SK-N-SH (cell line): ENCODE data around the gene NBEAL2. TPM values are rescaled to one million over a fixed set of nuclear protein-coding genes. Genes with fewer than 3 reads are reported as not detected.

Experiments used
- CTCF ChIA-PET: fragments of 300-600, 350-600 bp; formaldehyde crosslinking; extraction: SDS; loops from one replicate; lab custom pipeline; 2021; lab: Yijun Ruan, JAX
- POLR2A ChIA-PET: fragments of 350-600 bp; sonication (Branson Sonifier 250); formaldehyde crosslinking; extraction: SDS; loops from one replicate; lab custom pipeline; 2020; ENCODE audit warnings: antibody characterized with exemption, inconsistent platforms; lab: Yijun Ruan, JAX
- DNase-seq: peaks from one replicate; pipeline ENCODE4 v3.0.0; 2012
- H2AFZ ChIP-seq: fragments of 200-600 bp; sonication (generic); 2 replicates; pipeline ENCODE4 v1.8.1; 2016; ENCODE audit warnings: antibody characterized with exemption, mild to moderate bottlenecking, low read depth
- H3F3A ChIP-seq: fragments of 200-600 bp; sonication (generic); replicated peaks from 2 replicates; pipeline ENCODE3; 2016; ENCODE audit warnings: antibody characterized with exemption, mild to moderate bottlenecking; ENCODE audit not compliant: insufficient read depth
- H3K27ac ChIP-seq, 2 experiments: fragments of 200-500 bp in 1 of 2; fragments of 200-600 bp in 1 of 2; sonication (Bioruptor generic) in 1 of 2; sonication (generic), shearing (Covaris generic) in 1 of 2; 2 replicates each; pipeline versions ENCODE4 v1.5.1 to v1.6.1; 2014 to 2016; ENCODE audit warnings: low read depth in 2 of 2, inconsistent platforms in 1 of 2, low read length in 1 of 2, mild to moderate bottlenecking in 1 of 2, mixed read lengths in 1 of 2
- H3K27me3 ChIP-seq: fragments of 200-600 bp; sonication (generic), shearing (Covaris generic); 2 replicates; pipeline ENCODE4 v1.6.1; 2016; ENCODE audit warnings: mixed run types; ENCODE audit not compliant: insufficient read depth
- H3K36me3 ChIP-seq, 2 experiments: fragments of 200-500 bp in 1 of 2; fragments of 200-600 bp in 1 of 2; sonication (Bioruptor generic) in 1 of 2; sonication (generic) in 1 of 2; replicated peaks in 1 of 2; 2 replicates each; pipeline versions ENCODE3 to v1.5.1; 2014 to 2016; ENCODE audit warnings: low read length in 1 of 2, mild to moderate bottlenecking in 1 of 2; ENCODE audit not compliant: insufficient read depth in 2 of 2, control insufficient read depth in 1 of 2
- H3K4me1 ChIP-seq, 2 experiments: fragments of 200-500 bp in 1 of 2; fragments of 200-600 bp in 1 of 2; sonication (Bioruptor generic) in 1 of 2; sonication (generic), shearing (Covaris generic) in 1 of 2; 2 replicates each; pipeline versions ENCODE4 v1.5.1 to v1.6.1; 2014 to 2016; ENCODE audit warnings: low read depth in 1 of 2, low read length in 1 of 2, mixed run types in 1 of 2; ENCODE audit not compliant: insufficient read depth in 2 of 2, control insufficient read depth in 1 of 2
- H3K4me2 ChIP-seq: fragments of 200-600 bp; sonication (generic), shearing (Covaris generic); 2 replicates; pipeline ENCODE4 v1.6.1; 2017; ENCODE audit warnings: mixed run types
- H3K4me3 ChIP-seq, 2 experiments: fragments of 200-500 bp in 1 of 2; fragments of 200-600 bp in 1 of 2; sonication (Bioruptor generic) in 1 of 2; sonication (generic), shearing (Covaris generic) in 1 of 2; 2 replicates each; pipeline versions ENCODE4 v1.5.1 to v1.8.1; 2014 to 2016; ENCODE audit warnings: low read depth in 2 of 2, inconsistent platforms in 1 of 2, low read length in 1 of 2, mild to moderate bottlenecking in 1 of 2, mixed read lengths in 1 of 2, moderate library complexity in 1 of 2
- H3K79me2 ChIP-seq: fragments of 200-600 bp; sonication (generic); 2 replicates; pipeline ENCODE4 v1.8.1; 2017; ENCODE audit warnings: mild to moderate bottlenecking; ENCODE audit not compliant: insufficient read depth
- H3K9ac ChIP-seq: fragments of 200-600 bp; sonication (generic); 2 replicates; pipeline ENCODE4 v1.6.1; 2017; ENCODE audit warnings: mixed run types
- H3K9me2 ChIP-seq: fragments of 200-600 bp; sonication (generic); 2 replicates; pipeline ENCODE4 v1.6.1; 2017; ENCODE audit warnings: mixed run types
- H3K9me3 ChIP-seq: fragments of 200-600 bp; sonication (generic); 2 replicates; pipeline ENCODE4 v1.6.1; 2017; ENCODE audit warnings: mixed run types, mild to moderate bottlenecking, moderate library complexity
- H4K20me1 ChIP-seq: fragments of 200-600 bp; sonication (generic); 2 replicates; pipeline ENCODE4 v1.6.1; 2017; ENCODE audit warnings: mild to moderate bottlenecking, mixed run types; ENCODE audit not compliant: insufficient read depth
- CHD2 ChIP-seq: fragments of 150-350 bp; IDR thresholded peaks from 2 replicates; pipeline ENCODE4 v1.6.1; 2018; ENCODE audit warnings: low read length; ENCODE audit not compliant: partially characterized antibody
- FOSL2 ChIP-seq: IDR thresholded peaks from 2 replicates; pipeline ENCODE4 v1.4.0; 2012; ENCODE audit warnings: low read depth, mild to moderate bottlenecking, moderate library complexity, borderline replicate concordance
- FOXJ3 ChIP-seq: sonication (generic); formaldehyde crosslinking; IDR thresholded peaks from 2 replicates; pipeline ENCODE4 v1.5.1; 2020; ENCODE audit warnings: mild to moderate bottlenecking, missing genetic modification reagents
- GABPA ChIP-seq: IDR thresholded peaks from 2 replicates; pipeline ENCODE4 v1.4.0; 2012; ENCODE audit warnings: low read depth, mild to moderate bottlenecking
- GATA2 ChIP-seq: sonication (generic); formaldehyde crosslinking; IDR thresholded peaks from 2 replicates; pipeline ENCODE4 v1.5.0; 2020; ENCODE audit warnings: mild to moderate bottlenecking, missing genetic modification reagents
- IRF3 ChIP-seq: fragments of 150-350 bp; IDR thresholded peaks from 2 replicates; pipeline ENCODE4 v1.6.1; 2016; ENCODE audit warnings: mild to moderate bottlenecking, low read depth, low read length
- MAX ChIP-seq: IDR thresholded peaks from 2 replicates; pipeline ENCODE4 v1.4.0; 2012; ENCODE audit warnings: low read depth
- MXI1 ChIP-seq: IDR thresholded peaks from 2 replicates; pipeline ENCODE4 v1.6.1; 2012; ENCODE audit warnings: mild to moderate bottlenecking, low read depth, low read length, improper control_type of control experiment
- PBX3 ChIP-seq: IDR thresholded peaks from 2 replicates; pipeline ENCODE4; 2012
- POLR2AphosphoS5 ChIP-seq: IDR thresholded peaks from 2 replicates; pipeline ENCODE4 v1.6.1; 2012; ENCODE audit warnings: low read depth, low read length
- RAD21 ChIP-seq: IDR thresholded peaks from 2 replicates; pipeline ENCODE4 v1.6.1; 2012; ENCODE audit warnings: mild to moderate bottlenecking, low read length
- RCOR1 ChIP-seq: fragments of 150-350 bp; IDR thresholded peaks from 2 replicates; pipeline ENCODE4 v1.6.1; 2017; ENCODE audit warnings: antibody characterized with exemption, low read length
- RXRA ChIP-seq: IDR thresholded peaks from 2 replicates; pipeline ENCODE4 v1.4.0; 2012; ENCODE audit warnings: low read depth, mild to moderate bottlenecking, borderline replicate concordance
- SIN3A ChIP-seq: IDR thresholded peaks from 2 replicates; pipeline ENCODE4 v1.6.1; 2012; ENCODE audit warnings: low read depth, mild to moderate bottlenecking, low read length, moderate library complexity, borderline replicate concordance
- TAF1 ChIP-seq: IDR thresholded peaks from 2 replicates; pipeline ENCODE4 v1.6.1; 2012; ENCODE audit warnings: low read depth, mild to moderate bottlenecking, low read length, moderate library complexity, borderline replicate concordance
- TCF12 ChIP-seq: IDR thresholded peaks from 2 replicates; pipeline ENCODE4 v1.4.0; 2012
- TEAD4 ChIP-seq: IDR thresholded peaks from 2 replicates; pipeline ENCODE4 v1.4.0; 2012; ENCODE audit warnings: mild to moderate bottlenecking, borderline replicate concordance; ENCODE audit not compliant: insufficient read depth
- USF2 ChIP-seq: fragments of 150-350 bp; IDR thresholded peaks from 2 replicates; pipeline ENCODE4 v1.6.1; 2017; ENCODE audit warnings: antibody characterized with exemption, low read length, low read depth, borderline replicate concordance
- ZBTB33 ChIP-seq: IDR thresholded peaks from 2 replicates; pipeline ENCODE4 v1.4.0; 2012; ENCODE audit warnings: low read depth, borderline replicate concordance
- whole genome bisulfite sequencing: methylation state at CpG from one replicate; pipeline ENCODE4 v1.1.6; 2017; ENCODE audit warnings: low lambda C conversion rate; 5-methylcytosine and 5-hydroxymethylcytosine counted together
- polyA plus RNA-seq, 3 experiments: library from polyadenylated mRNA; depleted of rRNA; stranded (reverse); fragments of >200 nt; gene quantifications; 2 replicates each; pipeline ENCODE4 v1.2.3, GENCODE V29; 2012

The NBEAL2 gene
- polyA plus RNA-seq, 1 of the 3 experiments (the other 2 are of a cell fraction) = 20.3 TPM

- POLR2A ChIA-PET = no interaction called here
- DNase-seq = no peak
- TF ChIP-seq GATA2 (CRISPR knock-in tag) (no peak), RCOR1 (no peak), TCF12 (no peak)
- peaks cover 39 to 41% of the 10 kb centered on the region in 2 experiments for H3K4me1 ChIP-seq
- WGBS = 71% methylated on average over 3 of the region's 5 CpGs
- H3K4me3 ChIP-seq = no peak overlapping the region
- no peaks in the 10 kb centered on the region for H3K9me2 ChIP-seq
- H3K79me2 ChIP-seq = peaks cover 80% of the 10 kb centered on the region
- peak overlapping the region; percentile 10; the same call in 1 of the 2 replicates for H3K4me2 ChIP-seq
- peak overlapping the region; percentile 89 to 91 for H3K27ac ChIP-seq
- peaks cover 29% of the 10 kb centered on the region for H3F3A ChIP-seq
- no peaks in the 10 kb centered on the region for H3K9me3 ChIP-seq
- H3K9ac ChIP-seq = no peak overlapping the region
- CTCF ChIA-PET = interaction anchor here (1.3 to 4.1 kb wide), 5 partner anchors 8 to 273 kb away, joined by 3 to 23 read pairs (median 9); no protein-coding TSS in a partner anchor
- peaks cover 3% of the 10 kb centered on the region; the same call in 1 of the 2 replicates for H4K20me1 ChIP-seq
- no peak overlapping the region for H2AFZ ChIP-seq
- no peaks in the 10 kb centered on the region for H3K27me3 ChIP-seq
- peaks cover 9 to 38% of the 10 kb centered on the region in 2 experiments for H3K36me3 ChIP-seq
These were observed 42.7 kb upstream of the NBEAL2 start for GRCh38 chr3:46936733-46937250.

GRCh38 chr3:46938118-46938517 is 41.3 kb upstream of the NBEAL2 start:
- H2AFZ ChIP-seq = no peak overlapping the region
- peaks cover 29% of the 10 kb centered on the region for H3F3A ChIP-seq
- no peaks in the 10 kb centered on the region for H3K9me3 ChIP-seq
- ChIA-PET CTCF (no interaction called here), POLR2A (no interaction called here)
- WGBS = 94% methylated on average over 2 of the region's 2 CpGs
- no peak for DNase-seq
- H4K20me1 ChIP-seq = peaks cover 15% of the 10 kb centered on the region
- no peak overlapping the region for H3K4me2 ChIP-seq
- H3K9ac ChIP-seq = no peak overlapping the region
- no peaks in the 10 kb centered on the region for H3K27me3 ChIP-seq
- H3K27ac ChIP-seq = no peak overlapping the region
- H3K4me1 ChIP-seq = peaks cover 25 to 34% of the 10 kb centered on the region in 2 experiments
- no peaks in the 10 kb centered on the region for H3K9me2 ChIP-seq
- peaks cover 9 to 42% of the 10 kb centered on the region in 2 experiments for H3K36me3 ChIP-seq
- no peak overlapping the region for H3K4me3 ChIP-seq
- H3K79me2 ChIP-seq = peaks cover 80% of the 10 kb centered on the region
- TF ChIP-seq SIN3A = no peak
- no peak for TF ChIP-seq USF2
- TF ChIP-seq FOXJ3 (CRISPR knock-in tag) = no peak
- TF ChIP-seq TCF12 = no peak
- TF ChIP-seq GABPA = no peak
- TF ChIP-seq TEAD4 = no peak
- TF ChIP-seq FOSL2 = no peak
- TF ChIP-seq ZBTB33 = no peak
- TF ChIP-seq TAF1 = no peak
- TF ChIP-seq POLR2AphosphoS5 = no peak
- TF ChIP-seq RAD21 = no peak
- TF ChIP-seq MAX = no peak
- TF ChIP-seq MXI1 = no peak
- TF ChIP-seq IRF3 = no peak
- TF ChIP-seq RXRA = no peak
- TF ChIP-seq CHD2 = no peak
- TF ChIP-seq PBX3 = no peak
